HCT116 (cell line): ENCODE data around the gene DUSP6. TPM values are rescaled to one million over a fixed set of nuclear protein-coding genes. Genes with fewer than 3 reads are reported as not detected.

Experiments used
- ATAC-seq: fragments of 200-7000 bp; cut with Tn5 transposase; 2 replicates; pipeline ENCODE4 v1.9.1; 2020; ENCODE audit warnings: mild to moderate bottlenecking, moderate library complexity
- BruUV-seq: library from RNA; stranded (reverse); fragments of 400-500 nt; replicated peaks from 2 replicates; lab custom pipeline; 2021; lab: Mats Ljungman, UMichigan
- CTCF ChIA-PET: fragments of 300-600 bp; sonication (Branson Sonifier 250); formaldehyde crosslinking; loops from one replicate; lab custom pipeline; 2021; ENCODE audit warnings: antibody characterized with exemption; lab: Charles Lee
- POLR2A ChIA-PET: fragments of 300-600, 350-600 bp; sonication (Branson Sonifier 250); formaldehyde crosslinking; loops from one replicate; lab custom pipeline; 2021; ENCODE audit warnings: antibody characterized with exemption; lab: Charles Lee
- RAD21 ChIA-PET, 2 experiments: fragments of 300-600 bp; sonication (Branson Sonifier 250); formaldehyde crosslinking; loops; one replicate each; lab custom pipeline; 2023; ENCODE audit warnings: low total read pairs in 2 of 2; ENCODE audit not compliant: uncharacterized antibody in 2 of 2, unreplicated experiment in 2 of 2, low non-redundant PET in 1 of 2; lab: Charles Lee
- DNase-seq: peaks from one replicate; pipeline ENCODE4 v3.0.0-alpha.2; 2010; ENCODE audit warnings: low read depth, low spot score
- H2AFZ ChIP-seq: fragments of 200-600 bp; shearing (Covaris generic), sonication (generic); 2 replicates; pipeline ENCODE4 v1.6.1; 2017; ENCODE audit warnings: low read depth, mixed run types, mixed read lengths, antibody characterized with exemption, low read length; ENCODE audit not compliant: poor library complexity, severe bottlenecking
- H3K27ac ChIP-seq: 2 replicates; pipeline ENCODE4 v1.5.1; 2012; ENCODE audit warnings: low read depth, low read length
- H3K27me3 ChIP-seq: fragments of 200-600 bp; sonication (generic); 2 replicates; pipeline ENCODE4 v1.6.1; 2016; ENCODE audit warnings: mixed run types, low read length, mixed read lengths; ENCODE audit not compliant: insufficient read depth
- H3K36me3 ChIP-seq, 2 experiments: fragments of 200-500 bp in 1 of 2; fragments of 200-600 bp in 1 of 2; sonication (Bioruptor generic) in 1 of 2; sonication (generic) in 1 of 2; 2 replicates each; pipeline versions ENCODE4 v1.5.1 to v1.6.1; 2014 to 2016; ENCODE audit warnings: low read length in 2 of 2, inconsistent platforms in 1 of 2, mixed read lengths in 1 of 2, mixed run types in 1 of 2; ENCODE audit not compliant: insufficient read depth in 2 of 2, control insufficient read depth in 1 of 2
- H3K4me1 ChIP-seq, 2 experiments: fragments of 200-600 bp in 1 of 2; sonication (generic) in 1 of 2; 2 replicates each; pipeline versions ENCODE4 v1.5.1 to v1.6.1; 2012 to 2017; ENCODE audit warnings: low read length in 2 of 2, inconsistent platforms in 1 of 2, mild to moderate bottlenecking in 1 of 2, mixed read lengths in 1 of 2, mixed run types in 1 of 2, moderate library complexity in 1 of 2; ENCODE audit not compliant: insufficient read depth in 2 of 2, control insufficient read depth in 1 of 2
- H3K4me2 ChIP-seq: fragments of 200-600 bp; sonication (generic); 2 replicates; pipeline ENCODE4 v1.6.1; 2017; ENCODE audit warnings: mixed run types, low read length, mixed read lengths
- H3K4me3 ChIP-seq, 2 experiments: fragments of 200-600 bp in 1 of 2; sonication (generic) in 1 of 2; replicated peaks in 1 of 2; 2 replicates each; pipeline ENCODE4 v1.5.1; 2011 to 2016; ENCODE audit warnings: low read length in 2 of 2, control low read depth in 1 of 2, low read depth in 1 of 2, mild to moderate bottlenecking in 1 of 2, mixed read lengths in 1 of 2, mixed run types in 1 of 2
- H3K79me2 ChIP-seq: fragments of 200-600 bp; sonication (generic); 2 replicates; pipeline ENCODE4 v1.6.1; 2017; ENCODE audit warnings: mild to moderate bottlenecking, mixed run types, low read length, moderate library complexity, mixed read lengths; ENCODE audit not compliant: insufficient read depth
- H3K9ac ChIP-seq: fragments of 200-600 bp; sonication (generic); 2 replicates; pipeline ENCODE4 v1.6.1; 2016; ENCODE audit warnings: low read length, mixed read lengths
- H3K9me2 ChIP-seq: fragments of 200-600 bp; sonication (generic), shearing (Covaris generic); 2 replicates; pipeline ENCODE4 v1.6.1; 2017; ENCODE audit warnings: mixed run types, mild to moderate bottlenecking, moderate library complexity; ENCODE audit not compliant: insufficient read depth
- H3K9me3 ChIP-seq, 2 experiments: fragments of 200-500 bp in 1 of 2; fragments of 200-600 bp in 1 of 2; sonication (Bioruptor generic) in 1 of 2; sonication (generic) in 1 of 2; 2 replicates each; pipeline ENCODE4 v1.6.1; 2014 to 2017; ENCODE audit warnings: low read length in 2 of 2, mixed read lengths in 2 of 2, inconsistent platforms in 1 of 2, low read depth in 1 of 2, mild to moderate bottlenecking in 1 of 2, mixed run types in 1 of 2, moderate library complexity in 1 of 2; ENCODE audit not compliant: control insufficient read depth in 1 of 2, insufficient read depth in 1 of 2
- H4K20me1 ChIP-seq: fragments of 200-600 bp; sonication (generic), shearing (Covaris generic); 2 replicates; pipeline ENCODE4 v1.6.1; 2017; ENCODE audit warnings: mixed run types, mild to moderate bottlenecking, moderate library complexity; ENCODE audit not compliant: insufficient read depth
- CBX3 ChIP-seq: IDR thresholded peaks from 2 replicates; pipeline ENCODE4 v1.6.1; 2012; ENCODE audit warnings: low read depth
- CTCF ChIP-seq, 3 experiments: fragments of 200-600 bp in 1 of 3; sonication (generic) in 1 of 3; IDR thresholded peaks in 2 of 3; conservative IDR thresholded peaks in 1 of 3; 2 replicates each; pipeline ENCODE4 v1.5.1; 2012 to 2017; ENCODE audit warnings: low read depth in 2 of 3, low read length in 2 of 3, antibody characterized with exemption in 1 of 3, borderline replicate concordance in 1 of 3, control low read depth in 1 of 3, mild to moderate bottlenecking in 1 of 3, mixed read lengths in 1 of 3, mixed run types in 1 of 3, moderate library complexity in 1 of 3; ENCODE audit not compliant: insufficient read depth in 1 of 3
- EZH2 ChIP-seq: fragments of 200-600 bp; sonication (generic); IDR thresholded peaks from 2 replicates; pipeline ENCODE4 v1.6.1; 2017; ENCODE audit warnings: antibody characterized with exemption, mixed run types
- EZH2phosphoT487 ChIP-seq: fragments of 200-600 bp; IDR thresholded peaks from 2 replicates; pipeline ENCODE4 v1.6.1; 2018; ENCODE audit warnings: antibody characterized with exemption, borderline replicate concordance
- JUND ChIP-seq: IDR thresholded peaks from 2 replicates; pipeline ENCODE4 v1.6.1; 2012
- POLR2A ChIP-seq: IDR thresholded peaks from 2 replicates; pipeline ENCODE4 v1.7.0; 2011; ENCODE audit warnings: borderline replicate concordance; ENCODE audit not compliant: insufficient read depth, insufficient read length; ENCODE audit errors: extremely low read depth
- RAD21 ChIP-seq: IDR thresholded peaks from 2 replicates; pipeline ENCODE4 v1.6.1; 2012; ENCODE audit warnings: low read depth, mild to moderate bottlenecking
- SIN3A ChIP-seq: IDR thresholded peaks from 2 replicates; pipeline ENCODE4 v1.6.1; 2012; ENCODE audit warnings: low read depth
- TCF7L2 ChIP-seq: IDR thresholded peaks from 2 replicates; pipeline ENCODE4 v1.7.0; 2011; ENCODE audit warnings: borderline replicate concordance, inconsistent platforms; ENCODE audit not compliant: insufficient read depth, insufficient read length; ENCODE audit errors: extremely low read depth
- ZNF274 ChIP-seq: fragments of 200-500 bp; sonication (Bioruptor generic); IDR thresholded peaks from 2 replicates; pipeline ENCODE4 v1.6.1; 2014; ENCODE audit warnings: mild to moderate bottlenecking, low read depth, low read length, inconsistent platforms
- intact Hi-C: fragments of 100-400 bp; cut with micrococcal nuclease; formaldehyde crosslinking; loops from 2 replicates; pipeline ENCODE4 v1.10.0; 2022
- total RNA-seq: library from RNA; stranded (reverse); gene quantifications from one replicate; pipeline ENCODE4 v1.2.1, GENCODE V29; 2021; ENCODE audit not compliant: unreplicated experiment
- TF ChIP-seq, protein P1 (sequence below): IDR thresholded peaks from 2 replicates; pipeline ENCODE4 v1.6.1; 2012; ENCODE audit warnings: low read depth
- TF ChIP-seq, protein P2 (sequence below): IDR thresholded peaks from 2 replicates; pipeline ENCODE4 v1.6.1; 2011; ENCODE audit warnings: mild to moderate bottlenecking, low read length, moderate library complexity; ENCODE audit not compliant: insufficient replicate concordance; ENCODE audit errors: extremely low read depth
- TF ChIP-seq, protein P3 (sequence below): IDR thresholded peaks from 2 replicates; pipeline ENCODE4 v1.6.1; 2012

The DUSP6 gene
- total RNA-seq, 1 experiment from 2014 or later: 219 TPM

DNA sequence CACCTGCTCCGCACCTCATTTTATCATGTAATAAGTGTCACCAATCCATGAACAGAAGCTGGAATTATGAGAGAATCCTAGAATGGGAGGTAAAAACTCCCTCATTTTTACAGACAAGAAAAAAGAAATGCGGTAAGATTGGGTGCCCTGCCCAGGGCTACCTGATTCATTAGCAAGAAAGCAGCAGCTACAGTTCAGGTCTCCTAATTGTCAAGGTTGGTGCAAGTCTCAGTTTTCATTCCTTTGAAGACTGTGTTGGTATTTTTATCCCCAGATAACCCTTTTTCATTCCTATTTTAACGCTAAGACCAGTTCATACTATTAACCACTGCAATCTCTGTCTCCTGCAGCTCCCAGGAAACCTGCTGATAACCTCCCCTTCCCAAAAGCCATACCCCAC, 6.9 kb downstream of the DUSP6 start (continued):
- TF ChIP-seq, protein P1, sequence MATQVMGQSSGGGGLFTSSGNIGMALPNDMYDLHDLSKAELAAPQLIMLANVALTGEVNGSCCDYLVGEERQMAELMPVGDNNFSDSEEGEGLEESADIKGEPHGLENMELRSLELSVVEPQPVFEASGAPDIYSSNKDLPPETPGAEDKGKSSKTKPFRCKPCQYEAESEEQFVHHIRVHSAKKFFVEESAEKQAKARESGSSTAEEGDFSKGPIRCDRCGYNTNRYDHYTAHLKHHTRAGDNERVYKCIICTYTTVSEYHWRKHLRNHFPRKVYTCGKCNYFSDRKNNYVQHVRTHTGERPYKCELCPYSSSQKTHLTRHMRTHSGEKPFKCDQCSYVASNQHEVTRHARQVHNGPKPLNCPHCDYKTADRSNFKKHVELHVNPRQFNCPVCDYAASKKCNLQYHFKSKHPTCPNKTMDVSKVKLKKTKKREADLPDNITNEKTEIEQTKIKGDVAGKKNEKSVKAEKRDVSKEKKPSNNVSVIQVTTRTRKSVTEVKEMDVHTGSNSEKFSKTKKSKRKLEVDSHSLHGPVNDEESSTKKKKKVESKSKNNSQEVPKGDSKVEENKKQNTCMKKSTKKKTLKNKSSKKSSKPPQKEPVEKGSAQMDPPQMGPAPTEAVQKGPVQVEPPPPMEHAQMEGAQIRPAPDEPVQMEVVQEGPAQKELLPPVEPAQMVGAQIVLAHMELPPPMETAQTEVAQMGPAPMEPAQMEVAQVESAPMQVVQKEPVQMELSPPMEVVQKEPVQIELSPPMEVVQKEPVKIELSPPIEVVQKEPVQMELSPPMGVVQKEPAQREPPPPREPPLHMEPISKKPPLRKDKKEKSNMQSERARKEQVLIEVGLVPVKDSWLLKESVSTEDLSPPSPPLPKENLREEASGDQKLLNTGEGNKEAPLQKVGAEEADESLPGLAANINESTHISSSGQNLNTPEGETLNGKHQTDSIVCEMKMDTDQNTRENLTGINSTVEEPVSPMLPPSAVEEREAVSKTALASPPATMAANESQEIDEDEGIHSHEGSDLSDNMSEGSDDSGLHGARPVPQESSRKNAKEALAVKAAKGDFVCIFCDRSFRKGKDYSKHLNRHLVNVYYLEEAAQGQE: no peak
- no peak for TF ChIP-seq ZNF274
- TF ChIP-seq SIN3A: no peak
- no peak for TF ChIP-seq CBX3
- no peak for TF ChIP-seq EZH2phosphoT487
- TF ChIP-seq JUND: no peak

- RAD21 ChIA-PET: no interaction called here
- no peak overlapping the region for H3K27ac ChIP-seq
- POLR2A ChIA-PET: no interaction called here
- no peak overlapping the region for H3K4me2 ChIP-seq
- peaks cover 4% of the 10 kb centered on the region; the same call in 1 of the 2 replicates for H4K20me1 ChIP-seq
- H3K9me3 ChIP-seq: no peaks in the 10 kb centered on the region
- no peak overlapping the region for H3K9ac ChIP-seq
- DNase-seq: no peak
- intact Hi-C loops: loop anchor here (10.0 kb wide), 1 partner anchor 190 kb away; no protein-coding TSS in a partner anchor
- no peak for ATAC-seq
- CTCF ChIA-PET: no interaction called here
- H3K27me3 ChIP-seq: no peaks in the 10 kb centered on the region
- H3K9me2 ChIP-seq: no peaks in the 10 kb centered on the region
- peaks cover 40 to 42% of the 10 kb centered on the region in 2 experiments for H3K4me1 ChIP-seq
- no peak overlapping the region for H3K4me3 ChIP-seq
- peaks cover 16 to 19% of the 10 kb centered on the region in 2 experiments for H3K36me3 ChIP-seq
- no peak overlapping the region for H2AFZ ChIP-seq
- no TSS peak for BruUV-seq
- peaks cover 19% of the 10 kb centered on the region for H3K79me2 ChIP-seq
- TF ChIP-seq SIN3A (no peak), RAD21 (no peak), CTCF (IDR thresholded peaks at IDR 0.05 in 2 of 3, conservative IDR thresholded peaks at IDR 0.05 in 1 of 3; ENCODE audit: borderline replicate concordance in 1 of 3, insufficient read depth in 1 of 3, low read depth in 2 of 3, low read length in 2 of 3) (no peak), POLR2A (no peak), TCF7L2 (no peak), EZH2 (no peak), JUND (no peak)
- TF ChIP-seq, protein P1: no peak
- TF ChIP-seq, protein P2, sequence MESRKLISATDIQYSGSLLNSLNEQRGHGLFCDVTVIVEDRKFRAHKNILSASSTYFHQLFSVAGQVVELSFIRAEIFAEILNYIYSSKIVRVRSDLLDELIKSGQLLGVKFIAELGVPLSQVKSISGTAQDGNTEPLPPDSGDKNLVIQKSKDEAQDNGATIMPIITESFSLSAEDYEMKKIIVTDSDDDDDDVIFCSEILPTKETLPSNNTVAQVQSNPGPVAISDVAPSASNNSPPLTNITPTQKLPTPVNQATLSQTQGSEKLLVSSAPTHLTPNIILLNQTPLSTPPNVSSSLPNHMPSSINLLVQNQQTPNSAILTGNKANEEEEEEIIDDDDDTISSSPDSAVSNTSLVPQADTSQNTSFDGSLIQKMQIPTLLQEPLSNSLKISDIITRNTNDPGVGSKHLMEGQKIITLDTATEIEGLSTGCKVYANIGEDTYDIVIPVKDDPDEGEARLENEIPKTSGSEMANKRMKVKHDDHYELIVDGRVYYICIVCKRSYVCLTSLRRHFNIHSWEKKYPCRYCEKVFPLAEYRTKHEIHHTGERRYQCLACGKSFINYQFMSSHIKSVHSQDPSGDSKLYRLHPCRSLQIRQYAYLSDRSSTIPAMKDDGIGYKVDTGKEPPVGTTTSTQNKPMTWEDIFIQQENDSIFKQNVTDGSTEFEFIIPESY: no peak
- TF ChIP-seq, protein P3, sequence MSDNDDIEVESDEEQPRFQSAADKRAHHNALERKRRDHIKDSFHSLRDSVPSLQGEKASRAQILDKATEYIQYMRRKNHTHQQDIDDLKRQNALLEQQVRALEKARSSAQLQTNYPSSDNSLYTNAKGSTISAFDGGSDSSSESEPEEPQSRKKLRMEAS: no peak
Measured at GRCh38 chr12:89344862-89345202, 7.5 kb downstream of the DUSP6 start.
